ENCODE results near the gene CCDC183. TPM values are rescaled to one million over a fixed set of nuclear protein-coding genes. Genes with fewer than 3 reads are reported as not detected.
A peak's percentile ranks its signal among the peaks of the same experiment; 100 is the strongest.

Gene CCDC183
- total and polyA plus RNA-seq, 8 donors, result 0.44 to 11.7 (median 10.0) TPM; not detected in 1

- H3K36me3 ChIP-seq, result no peaks in the 10 kb centered on the region
- H3K27me3 ChIP-seq, result peaks cover 0 to 6% of the 10 kb centered on the region in 2 donors
- intact Hi-C loops (cut with DNase I), result no loop called here
- peak; percentile 68 for ATAC-seq
- peak in 1 of 4 donors; percentile 53 for DNase-seq
- TF ChIP-seq CTCF (IDR thresholded peaks at IDR 0.05), result no peak
- no peak overlapping the region for H3K4me3 ChIP-seq
- H3K4me1 ChIP-seq, result peaks cover 0 to 9% of the 10 kb centered on the region in 2 donors
- H3K9me3 ChIP-seq, result peaks cover 0 to 16% of the 10 kb centered on the region in 2 donors
- H3K27ac ChIP-seq, result no peak overlapping the region
Observed at GRCh38 chr9:136748666-136749611, 47.2 kb upstream of the CCDC183 start.

- Histone ChIP-seq H3K27ac (no peak overlapping the region), H3K4me1 (peaks cover 0 to 9% of the 10 kb centered on the region in 2 donors), H3K36me3 (no peaks in the 10 kb centered on the region), H3K27me3 (peaks cover 0 to 14% of the 10 kb centered on the region in 2 donors), H3K9me3 (peaks cover 0 to 16% of the 10 kb centered on the region in 2 donors), H3K4me3 (no peak overlapping the region)
- DNase-seq (no peak), ATAC-seq (no peak)
- intact Hi-C loops (cut with DNase I), result no loop called here
- TF ChIP-seq CTCF (IDR thresholded peaks at IDR 0.05), result no peak
Observed at GRCh38 chr9:136750526-136750925, 45.6 kb upstream of the CCDC183 start.

- ATAC-seq (no peak), DNase-seq (no peak)
- intact Hi-C loops (cut with DNase I), result no loop called here
- no peak overlapping the region for H3K27ac ChIP-seq
- peaks cover 0 to 9% of the 10 kb centered on the region in 2 donors for H3K4me1 ChIP-seq
- no peak overlapping the region for H3K4me3 ChIP-seq
- H3K9me3 ChIP-seq, result peaks cover 0 to 16% of the 10 kb centered on the region in 2 donors
- TF ChIP-seq CTCF (IDR thresholded peaks at IDR 0.05), result no peak
- H3K36me3 ChIP-seq, result no peaks in the 10 kb centered on the region
- peaks cover 0 to 14% of the 10 kb centered on the region in 2 donors for H3K27me3 ChIP-seq
Observed at GRCh38 chr9:136751244-136751643, 44.9 kb upstream of the CCDC183 start.

- H3K4me3 ChIP-seq, result no peak overlapping the region
- peaks cover 0 to 9% of the 10 kb centered on the region in 2 donors for H3K4me1 ChIP-seq
- H3K9me3 ChIP-seq, result peaks cover 0 to 17% of the 10 kb centered on the region in 2 donors
- DNase-seq (no peak), ATAC-seq (no peak)
- H3K27ac ChIP-seq, result no peak overlapping the region
- no peak for TF ChIP-seq CTCF (IDR thresholded peaks at IDR 0.05)
- intact Hi-C loops (cut with DNase I), result no loop called here
- peaks cover 0 to 14% of the 10 kb centered on the region in 2 donors for H3K27me3 ChIP-seq
- no peaks in the 10 kb centered on the region for H3K36me3 ChIP-seq
Observed at GRCh38 chr9:136751814-136752213, 44.3 kb upstream of the CCDC183 start.

GRCh38 chr9:136753371-136754058, 42.6 kb upstream of the CCDC183 start:
- DNase-seq, result peak in 1 of 4 donors; percentile 61
- Histone ChIP-seq H3K36me3 (no peaks in the 10 kb centered on the region), H3K27ac (no peak overlapping the region), H3K9me3 (peaks cover 0 to 17% of the 10 kb centered on the region in 2 donors), H3K4me1 (peaks cover 0 to 7% of the 10 kb centered on the region in 2 donors), H3K4me3 (no peak overlapping the region), H3K27me3 (peaks cover 0 to 14% of the 10 kb centered on the region in 2 donors)
- intact Hi-C loops (cut with DNase I), result no loop called here
- no peak for ATAC-seq
- no peak for TF ChIP-seq CTCF (IDR thresholded peaks at IDR 0.05)
